NB4 (cell line): Measurements from ENCODE around the gene PANK4.

Experiments used
- MAX ChIP-seq: IDR thresholded peaks from 2 replicates; pipeline ENCODE4 v1.6.1; 2011; ENCODE audit warnings: low read depth, low read length
- MYC ChIP-seq: IDR thresholded peaks from 2 replicates; pipeline ENCODE4 v1.6.1; 2011; ENCODE audit warnings: low read depth, low read length
- POLR2A ChIP-seq: IDR thresholded peaks from 2 replicates; pipeline ENCODE4 v1.6.1; 2011; ENCODE audit warnings: mild to moderate bottlenecking; ENCODE audit not compliant: insufficient read length; ENCODE audit errors: extremely low read depth
- TF ChIP-seq, protein P1 (sequence below): IDR thresholded peaks from one replicate; pipeline ENCODE4 v1.5.1; 2012; ENCODE audit warnings: low read depth, low read length

- TF ChIP-seq POLR2A (peak; percentile 27), MYC (peak; percentile 49; the same call in 1 of the 2 replicates), MAX (peak; percentile 58)
- TF ChIP-seq, protein P1, sequence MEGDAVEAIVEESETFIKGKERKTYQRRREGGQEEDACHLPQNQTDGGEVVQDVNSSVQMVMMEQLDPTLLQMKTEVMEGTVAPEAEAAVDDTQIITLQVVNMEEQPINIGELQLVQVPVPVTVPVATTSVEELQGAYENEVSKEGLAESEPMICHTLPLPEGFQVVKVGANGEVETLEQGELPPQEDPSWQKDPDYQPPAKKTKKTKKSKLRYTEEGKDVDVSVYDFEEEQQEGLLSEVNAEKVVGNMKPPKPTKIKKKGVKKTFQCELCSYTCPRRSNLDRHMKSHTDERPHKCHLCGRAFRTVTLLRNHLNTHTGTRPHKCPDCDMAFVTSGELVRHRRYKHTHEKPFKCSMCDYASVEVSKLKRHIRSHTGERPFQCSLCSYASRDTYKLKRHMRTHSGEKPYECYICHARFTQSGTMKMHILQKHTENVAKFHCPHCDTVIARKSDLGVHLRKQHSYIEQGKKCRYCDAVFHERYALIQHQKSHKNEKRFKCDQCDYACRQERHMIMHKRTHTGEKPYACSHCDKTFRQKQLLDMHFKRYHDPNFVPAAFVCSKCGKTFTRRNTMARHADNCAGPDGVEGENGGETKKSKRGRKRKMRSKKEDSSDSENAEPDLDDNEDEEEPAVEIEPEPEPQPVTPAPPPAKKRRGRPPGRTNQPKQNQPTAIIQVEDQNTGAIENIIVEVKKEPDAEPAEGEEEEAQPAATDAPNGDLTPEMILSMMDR = peak; percentile 83
These were observed 21.7 kb upstream of the PANK4 start for GRCh38 chr1:2548068-2548589.
